ENCODE results near the gene SLC26A2.

Gene SLC26A2

GRCh38 chr5:150017226-150018005, 56.9 kb downstream of the SLC26A2 start:
- TF ChIP-seq, protein P1, sequence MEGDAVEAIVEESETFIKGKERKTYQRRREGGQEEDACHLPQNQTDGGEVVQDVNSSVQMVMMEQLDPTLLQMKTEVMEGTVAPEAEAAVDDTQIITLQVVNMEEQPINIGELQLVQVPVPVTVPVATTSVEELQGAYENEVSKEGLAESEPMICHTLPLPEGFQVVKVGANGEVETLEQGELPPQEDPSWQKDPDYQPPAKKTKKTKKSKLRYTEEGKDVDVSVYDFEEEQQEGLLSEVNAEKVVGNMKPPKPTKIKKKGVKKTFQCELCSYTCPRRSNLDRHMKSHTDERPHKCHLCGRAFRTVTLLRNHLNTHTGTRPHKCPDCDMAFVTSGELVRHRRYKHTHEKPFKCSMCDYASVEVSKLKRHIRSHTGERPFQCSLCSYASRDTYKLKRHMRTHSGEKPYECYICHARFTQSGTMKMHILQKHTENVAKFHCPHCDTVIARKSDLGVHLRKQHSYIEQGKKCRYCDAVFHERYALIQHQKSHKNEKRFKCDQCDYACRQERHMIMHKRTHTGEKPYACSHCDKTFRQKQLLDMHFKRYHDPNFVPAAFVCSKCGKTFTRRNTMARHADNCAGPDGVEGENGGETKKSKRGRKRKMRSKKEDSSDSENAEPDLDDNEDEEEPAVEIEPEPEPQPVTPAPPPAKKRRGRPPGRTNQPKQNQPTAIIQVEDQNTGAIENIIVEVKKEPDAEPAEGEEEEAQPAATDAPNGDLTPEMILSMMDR (conservative IDR thresholded peaks at IDR 0.05; ENCODE audit: low read depth, low read length), result no peak
- H3K4me3 ChIP-seq (ENCODE audit: low read length), result no peak overlapping the region
- no peak for DNase-seq (ENCODE audit: low read depth)

- H3K4me3 ChIP-seq (ENCODE audit: low read length), result no peak overlapping the region
- no peak for DNase-seq (ENCODE audit: low read depth)
- TF ChIP-seq, protein P1 (conservative IDR thresholded peaks at IDR 0.05; ENCODE audit: low read depth, low read length), result no peak
These were observed 59.7 kb downstream of the SLC26A2 start for GRCh38 chr5:150020249-150020648.

DNA sequence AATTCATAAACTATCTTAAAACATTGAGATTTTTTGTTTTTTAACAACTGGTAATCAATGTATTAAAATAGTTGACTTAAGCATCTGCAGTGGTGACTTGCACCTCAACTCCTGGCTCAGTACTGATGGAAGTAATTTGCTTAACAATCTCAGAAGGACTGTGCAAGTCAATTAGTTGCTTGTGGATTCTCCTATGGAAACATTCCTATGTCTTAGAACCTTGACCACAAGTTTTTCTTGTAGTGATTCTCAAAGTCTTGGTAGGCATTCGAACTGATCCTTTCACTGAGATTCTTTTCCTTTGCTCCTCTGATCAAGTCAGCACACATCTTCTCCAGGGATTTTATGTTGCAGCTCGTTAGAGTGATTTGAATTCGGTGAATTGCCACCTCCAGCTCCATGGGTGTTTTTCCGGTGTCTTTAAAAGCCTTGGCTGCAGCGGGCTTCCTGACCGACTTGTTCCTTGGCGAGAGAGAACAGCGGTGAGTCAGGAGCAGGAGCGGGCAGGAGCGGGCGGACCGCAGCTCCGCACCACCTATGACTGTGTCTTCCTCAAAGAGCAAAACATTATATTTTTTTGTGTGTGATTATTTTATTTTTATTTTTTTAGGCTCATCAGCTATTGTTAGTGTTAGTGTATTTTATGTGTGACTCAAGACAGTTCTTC, 61.1 kb downstream of the SLC26A2 start:
- DNase-seq (ENCODE audit: low read depth), result peak; percentile 71
- TF ChIP-seq, protein P1 (conservative IDR thresholded peaks at IDR 0.05; ENCODE audit: low read depth, low read length), result no peak
- peak overlapping the region; percentile 6 for H3K4me3 ChIP-seq (ENCODE audit: low read length)

DNA sequence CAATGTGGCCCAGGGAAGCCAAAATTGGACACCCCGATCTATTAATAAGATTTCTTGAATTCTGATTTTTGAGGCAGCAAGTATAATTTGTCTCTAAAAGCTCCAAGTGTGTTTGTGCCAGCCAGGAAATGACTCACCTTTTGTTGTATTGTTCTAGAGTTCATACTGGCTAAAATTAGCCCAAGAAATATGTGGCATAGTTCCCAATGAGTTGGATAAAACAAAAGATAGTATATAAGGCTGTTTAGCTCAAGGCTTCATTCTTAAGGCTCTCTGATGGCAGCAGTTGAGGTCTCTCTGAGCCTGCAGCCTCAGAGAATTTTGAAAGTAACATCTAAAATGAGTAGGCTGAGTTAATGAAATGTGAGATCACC, 61.6 kb downstream of the SLC26A2 start:
- DNase-seq (ENCODE audit: low read depth), result peak; percentile 94
- TF ChIP-seq, protein P1 (conservative IDR thresholded peaks at IDR 0.05; ENCODE audit: low read depth, low read length), result no peak
- peak overlapping the region; percentile 6 for H3K4me3 ChIP-seq (ENCODE audit: low read length)

DNA sequence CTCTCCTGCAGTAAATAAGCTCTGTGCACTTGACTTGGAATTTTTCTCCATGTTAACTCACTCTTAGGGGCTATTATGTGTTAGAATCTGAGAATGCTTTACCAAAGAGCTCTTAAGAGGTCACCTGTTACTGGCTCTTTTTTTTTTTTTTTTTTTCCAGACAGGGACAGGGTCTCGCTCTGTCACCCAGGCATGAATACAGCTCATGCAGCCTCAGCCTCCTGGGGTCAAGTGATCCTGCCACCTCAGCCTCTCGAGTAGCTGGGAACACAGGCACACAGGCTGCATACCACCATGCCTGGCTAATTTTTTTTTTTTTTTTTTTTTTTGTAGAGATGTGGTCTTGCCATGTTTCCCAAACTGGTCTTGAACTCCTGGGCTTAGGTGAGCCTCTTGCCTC, 62.1 kb downstream of the SLC26A2 start:
- TF ChIP-seq, protein P1 (conservative IDR thresholded peaks at IDR 0.05; ENCODE audit: low read depth, low read length), result no peak
- DNase-seq (ENCODE audit: low read depth), result no peak
- no peak overlapping the region for H3K4me3 ChIP-seq (ENCODE audit: low read length)

DNA sequence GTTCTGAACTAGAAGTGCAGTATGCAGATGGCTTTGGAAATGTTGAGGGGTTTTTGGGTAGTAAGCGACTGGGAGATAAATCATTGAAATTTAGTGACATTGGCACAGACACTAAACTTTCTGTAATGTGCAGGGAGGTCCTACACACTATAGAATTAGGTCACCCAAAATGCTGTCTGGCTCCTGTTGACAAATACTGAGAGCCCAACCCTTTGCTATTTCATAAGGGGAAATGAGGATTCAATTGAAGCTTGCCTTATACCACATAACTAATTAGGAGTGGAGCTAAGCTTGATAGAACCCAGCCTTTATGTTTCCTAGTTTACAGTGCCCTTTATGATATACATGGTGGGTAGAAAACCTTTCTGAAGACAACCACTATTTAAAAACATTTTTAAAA, 62.6 kb downstream of the SLC26A2 start:
- H3K4me3 ChIP-seq (ENCODE audit: low read length), result no peak overlapping the region
- no peak for DNase-seq (ENCODE audit: low read depth)
- TF ChIP-seq, protein P1 (conservative IDR thresholded peaks at IDR 0.05; ENCODE audit: low read depth, low read length), result no peak
